Heart left ventricle (tissue), 16 donors: ENCODE results near the gene TUBA4A. TPM values are rescaled to one million over a fixed set of nuclear protein-coding genes. Genes with fewer than 3 reads are reported as not detected.

Experiments
- ATAC-seq, 4 donors: fragments of 200-7000 bp; cut with Tn5 transposase; one replicate each; pipeline ENCODE4 v1.9.1; 2020 to 2022; ENCODE audit warnings: moderate library complexity in 4 of 4, mild to moderate bottlenecking in 3 of 4, moderate number of reproducible peaks in 1 of 4
- DNase-seq, 5 donors: peaks; one replicate each; pipeline ENCODE4 v3.0.0-alpha.2; 2020
- H3K27ac ChIP-seq, 12 donors: fragments of 200-600 bp; sonication (generic) in 4 of 12; one replicate each; pipeline versions ENCODE4 v1.5.0 to v1.8.0; 2016 to 2022; ENCODE audit warnings: mild to moderate bottlenecking in 2 of 12
- H3K27me3 ChIP-seq, 9 donors: fragments of 200-600 bp; sonication (generic) in 2 of 9; one replicate each; pipeline versions ENCODE4 v1.5.1 to v1.8.0; 2016 to 2022; ENCODE audit warnings: mild to moderate bottlenecking in 3 of 9
- H3K36me3 ChIP-seq, 9 donors: fragments of 200-600 bp; sonication (generic) in 2 of 9; one replicate each; pipeline versions ENCODE4 v1.5.0 to v1.8.0; 2018 to 2022; ENCODE audit warnings: mild to moderate bottlenecking in 2 of 9
- H3K4me1 ChIP-seq, 12 donors: fragments of 200-600 bp; sonication (generic) in 4 of 12; one replicate each; pipeline versions ENCODE4 v1.5.0 to v1.8.0; 2016 to 2022; ENCODE audit warnings: mild to moderate bottlenecking in 3 of 12
- H3K4me3 ChIP-seq, 12 donors: fragments of 200-600 bp; sonication (generic) in 4 of 12; one replicate each; pipeline versions ENCODE4 v1.5.0 to v1.8.0; 2017 to 2022; ENCODE audit warnings: mild to moderate bottlenecking in 9 of 12, moderate library complexity in 4 of 12
- H3K9me3 ChIP-seq, 12 donors: fragments of 200-600 bp; sonication (generic) in 4 of 12; one replicate each; pipeline versions ENCODE4 v1.5.0 to v1.8.0; 2016 to 2022; ENCODE audit warnings: mild to moderate bottlenecking in 1 of 12
- POLR2A ChIP-seq, 2 donors: fragments of 450-650 bp; IDR thresholded peaks; one replicate each; pipeline ENCODE4 v1.6.1; 2017; ENCODE audit warnings: antibody characterized with exemption in 2 of 2, mild to moderate bottlenecking in 2 of 2, moderate library complexity in 2 of 2
- WGBS, 4 donors: extraction: QIAGEN DNeasy Blood & Tissue Kit in 2 of 4; methylation state at CpG; one replicate each; pipeline versions ENCODE4 v1.1.5 to v1.1.7; 2013 to 2018; 5-methylcytosine and 5-hydroxymethylcytosine counted together
- intact Hi-C, 10 donors: fragments of 100-400 bp; cut with DNase I; formaldehyde crosslinking; loops; one replicate each; pipeline versions ENCODE4 v1.11.1 to v1.14.2; 2022
- polyA plus RNA-seq, 2 donors: library from polyadenylated mRNA; stranded (reverse); fragments of 200-250 nt; gene quantifications; one replicate each; pipeline ENCODE4 v1.2.3, GENCODE V29; 2013
- total RNA-seq, 9 donors: library from RNA; depleted of rRNA in 2 of 9; stranded (reverse); fragments of >200 nt in 2 of 9; fragmentation: NEBNext Ultra II Directional in 3 of 9; extraction: Animal tissue kit (Norgen Biotek cat#: 25700) in 3 of 9; gene quantifications; one replicate each; pipeline versions ENCODE4 v1.1.0 to v1.2.4, GENCODE V29; 2016 to 2023
- TF ChIP-seq, protein P1 (sequence below), 12 donors: fragments of 200-600 bp; sonication (generic) in 4 of 12; IDR thresholded peaks; one replicate each; pipeline versions ENCODE4 v1.5.0 to v1.8.0; 2018 to 2022; ENCODE audit warnings: antibody characterized with exemption in 12 of 12, mild to moderate bottlenecking in 5 of 12
- donor health status: ischemic (EF 13 %, LVEDD 7.1; RV severe dilation, severe dysfunction).
- donor health status: healthy with polysubstance abuse.
- donor health status: DM: no; HTN: yes; CAD: no.
- donor health status: DM: no; HTN: no; CAD: no.
- donor health status: ischemic (EF 25% LVEDD 6.9; RV normal size, moderate dysfunction).
- donor health status: ischemic (EF 25% LVEDD 5.7; RV mildly dilated, moderate dysfunction).
- donor health status: healthy.
- donor health status: DM: yes; HTN: yes; CAD: no.
- donor health status: ischemic (EF 35%, LVEDD 5.7; RV mildly dilated, moderate dysfunction).
- donor health status: nonischemic (EF 11% LVEDD 7.7; RV severe dilation, severe dysfunction).
- donor health status: DM: yes; HTN: yes; CAD: no.
- donor health status: PGD.
- donor health status: ischemic (EF 29% LVEDD 5.4; RV normal size, mild dysfunction).
- donor health status: nonischemic (EF 23%, LVEDD 6.1; RV moderate dilation, normal function).

TUBA4A gene
- total and polyA plus RNA-seq, 11 donors, result 137 to 381 (median 193) TPM

DNA sequence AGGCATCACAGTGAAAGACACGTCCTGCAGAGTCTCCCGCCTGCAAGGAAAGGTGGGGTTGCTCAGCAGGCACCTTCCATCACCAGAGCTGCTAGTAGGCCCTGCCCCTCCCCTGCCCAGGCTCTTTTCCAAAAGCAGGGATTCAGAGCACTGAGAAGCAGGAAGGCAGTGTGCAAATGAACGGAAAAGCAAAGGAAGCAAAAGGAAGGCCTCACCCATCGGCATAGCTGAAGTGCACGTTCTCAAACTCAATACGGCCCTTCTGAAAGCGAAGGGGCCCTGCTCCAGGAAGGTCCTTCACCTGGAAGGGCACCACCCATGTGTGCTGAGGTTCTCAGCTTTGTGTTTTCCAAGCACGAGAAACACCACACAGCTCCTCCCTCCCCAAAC is 40.7 kb downstream of the TUBA4A start:
- DNase-seq, result no peak
- WGBS, 4 donors, result 75 to 84% (median 82%) methylated on average over 8 of the region's 8 CpGs
- H3K36me3 ChIP-seq, result peaks cover 0 to 78% (median 64%) of the 10 kb centered on the region in 9 donors
- peaks cover 0 to 28% (median 16%) of the 10 kb centered on the region in 12 donors for H3K4me1 ChIP-seq
- no peaks in the 10 kb centered on the region for H3K27me3 ChIP-seq
- H3K27ac ChIP-seq, result no peak overlapping the region
- no peaks in the 10 kb centered on the region for H3K9me3 ChIP-seq
- no peak overlapping the region for H3K4me3 ChIP-seq
- ATAC-seq, result no peak
- TF ChIP-seq, protein P1, sequence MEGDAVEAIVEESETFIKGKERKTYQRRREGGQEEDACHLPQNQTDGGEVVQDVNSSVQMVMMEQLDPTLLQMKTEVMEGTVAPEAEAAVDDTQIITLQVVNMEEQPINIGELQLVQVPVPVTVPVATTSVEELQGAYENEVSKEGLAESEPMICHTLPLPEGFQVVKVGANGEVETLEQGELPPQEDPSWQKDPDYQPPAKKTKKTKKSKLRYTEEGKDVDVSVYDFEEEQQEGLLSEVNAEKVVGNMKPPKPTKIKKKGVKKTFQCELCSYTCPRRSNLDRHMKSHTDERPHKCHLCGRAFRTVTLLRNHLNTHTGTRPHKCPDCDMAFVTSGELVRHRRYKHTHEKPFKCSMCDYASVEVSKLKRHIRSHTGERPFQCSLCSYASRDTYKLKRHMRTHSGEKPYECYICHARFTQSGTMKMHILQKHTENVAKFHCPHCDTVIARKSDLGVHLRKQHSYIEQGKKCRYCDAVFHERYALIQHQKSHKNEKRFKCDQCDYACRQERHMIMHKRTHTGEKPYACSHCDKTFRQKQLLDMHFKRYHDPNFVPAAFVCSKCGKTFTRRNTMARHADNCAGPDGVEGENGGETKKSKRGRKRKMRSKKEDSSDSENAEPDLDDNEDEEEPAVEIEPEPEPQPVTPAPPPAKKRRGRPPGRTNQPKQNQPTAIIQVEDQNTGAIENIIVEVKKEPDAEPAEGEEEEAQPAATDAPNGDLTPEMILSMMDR (IDR thresholded peaks at IDR 0.05), result no peak
- TF ChIP-seq POLR2A (IDR thresholded peaks at IDR 0.05), result no peak
- intact Hi-C loops, result no loop called here

DNA sequence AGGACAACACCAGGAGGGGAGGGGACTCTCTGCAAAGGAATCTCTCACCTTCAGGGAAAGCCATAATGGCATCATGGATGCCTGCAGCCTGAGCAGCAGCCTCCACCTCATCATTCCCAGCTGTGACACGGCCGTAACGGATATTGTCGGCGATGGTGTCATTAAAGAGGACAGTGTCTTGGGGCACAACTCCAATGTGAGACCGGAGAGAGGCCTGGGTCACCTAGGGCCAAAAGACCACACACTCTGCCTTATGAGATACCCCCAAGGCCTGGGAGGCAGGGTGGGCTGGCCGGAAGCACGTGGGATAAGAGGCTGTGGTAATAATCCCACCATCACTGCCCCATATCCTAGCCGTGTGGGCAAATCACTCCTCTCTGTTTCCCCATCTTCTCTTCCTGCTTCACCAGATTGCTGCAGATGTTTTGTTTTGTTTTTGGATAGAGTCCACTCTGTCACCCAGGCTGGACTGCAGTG is 42.8 kb downstream of the TUBA4A start:
- intact Hi-C loops, result no loop called here

DNA sequence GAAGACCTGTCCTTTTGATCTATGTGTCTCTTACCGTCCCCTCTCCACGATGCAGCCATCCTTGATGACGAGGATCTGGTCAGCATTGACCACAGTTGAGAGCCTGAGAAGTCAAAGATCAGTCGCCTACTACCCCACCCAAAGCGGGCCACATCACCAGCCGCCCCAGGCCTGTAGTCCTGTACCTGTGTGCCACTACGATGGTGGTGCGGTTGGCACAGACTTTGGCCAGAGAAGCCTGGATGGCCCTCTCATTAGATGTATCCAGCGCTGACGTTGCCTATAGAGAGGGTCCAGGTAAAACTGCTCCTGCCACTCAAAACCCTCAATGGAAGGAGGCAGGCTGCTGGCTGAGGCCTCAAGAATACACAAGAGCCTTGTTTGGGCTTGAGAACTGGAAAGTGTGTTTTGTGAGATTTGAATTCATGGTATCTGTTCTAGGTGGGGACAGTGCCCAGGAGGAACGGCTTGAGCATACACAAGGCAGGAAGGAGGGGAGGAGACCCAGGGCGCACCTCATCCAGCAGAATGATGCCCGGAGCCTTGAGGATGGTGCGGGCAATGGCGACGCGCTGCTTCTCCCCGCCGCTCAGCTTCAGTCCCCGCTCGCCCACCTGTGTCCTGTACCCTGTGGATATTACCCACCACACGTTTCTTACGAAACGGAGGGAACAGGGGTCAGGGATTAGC is 43.4 kb downstream of the TUBA4A start:
- no peak for ATAC-seq
- Histone ChIP-seq H3K4me3 (no peak overlapping the region), H3K36me3 (peaks cover 0 to 71% (median 62%) of the 10 kb centered on the region in 9 donors), H3K9me3 (no peaks in the 10 kb centered on the region), H3K27me3 (no peaks in the 10 kb centered on the region), H3K27ac (no peak overlapping the region), H3K4me1 (peaks cover 0 to 25% (median 17%) of the 10 kb centered on the region in 12 donors)
- TF ChIP-seq POLR2A (IDR thresholded peaks at IDR 0.05), result no peak
- TF ChIP-seq, protein P1 (IDR thresholded peaks at IDR 0.05), result no peak
- WGBS, 4 donors, result 91 to 95% (median 94%) methylated on average over 24 of the region's 24 CpGs
- intact Hi-C loops, result no loop called here
- DNase-seq, result peak in 1 of 5 donors; percentile 3

More for the DNA sequence above, 42.8 kb downstream of the TUBA4A start:
- H3K27ac ChIP-seq, result peak overlapping the region in 1 of 12 donors; percentile 2
- no peak overlapping the region for H3K4me3 ChIP-seq
- TF ChIP-seq, protein P1 (IDR thresholded peaks at IDR 0.05), result no peak
- no peak for TF ChIP-seq POLR2A (IDR thresholded peaks at IDR 0.05)
- peak in 1 of 5 donors; percentile 2 for DNase-seq
- peaks cover 0 to 77% (median 65%) of the 10 kb centered on the region in 9 donors for H3K36me3 ChIP-seq
- no peak for ATAC-seq
- 91 to 96% (median 91%) methylated on average over 8 to 9 of the region's 9 CpGs for WGBS, 4 donors
- peaks cover 0 to 23% (median 16%) of the 10 kb centered on the region in 12 donors for H3K4me1 ChIP-seq
- no peaks in the 10 kb centered on the region for H3K27me3 ChIP-seq
- H3K9me3 ChIP-seq, result no peaks in the 10 kb centered on the region
